Liver (tissue), 3 donors: ENCODE data around the gene NOP16.

Source experiments
- ATF3 ChIP-seq: IDR thresholded peaks from 2 replicates; pipeline ENCODE4 v1.6.1; 2016; ENCODE audit warnings: antibody characterized with exemption
- EGR1 ChIP-seq, 2 donors: IDR thresholded peaks; 2 replicates each; pipeline ENCODE4 v1.6.1; 2016 to 2018; ENCODE audit warnings: antibody characterized with exemption in 2 of 2, low read depth in 2 of 2
- FOXA1 ChIP-seq: IDR thresholded peaks from 2 replicates; pipeline ENCODE4 v1.6.1; 2016; ENCODE audit warnings: antibody characterized with exemption
- GABPA ChIP-seq, 2 donors: IDR thresholded peaks in 1 of 2; conservative IDR thresholded peaks in 1 of 2; 2 replicates each; pipeline ENCODE4 v1.6.1; 2016; ENCODE audit warnings: antibody characterized with exemption in 2 of 2, mild to moderate bottlenecking in 1 of 2, moderate library complexity in 1 of 2
- HNF4A ChIP-seq, 2 donors: conservative IDR thresholded peaks; 2 replicates each; pipeline ENCODE4 v1.6.1; 2016; ENCODE audit warnings: antibody characterized with exemption in 2 of 2, mild to moderate bottlenecking in 2 of 2
- HNF4G ChIP-seq: IDR thresholded peaks from 2 replicates; pipeline ENCODE4 v1.6.1; 2016; ENCODE audit warnings: antibody characterized with exemption
- JUND ChIP-seq, 2 donors: IDR thresholded peaks; 2 replicates each; pipeline ENCODE4 v1.6.1; 2016; ENCODE audit warnings: antibody characterized with exemption in 2 of 2
- RAD21 ChIP-seq, 2 donors: IDR thresholded peaks; 2 replicates each; pipeline ENCODE4 v1.6.1; 2016; ENCODE audit warnings: antibody characterized with exemption in 2 of 2, mild to moderate bottlenecking in 2 of 2
- SP1 ChIP-seq: IDR thresholded peaks from 2 replicates; pipeline ENCODE4 v1.6.1; 2018; ENCODE audit warnings: antibody characterized with exemption, mild to moderate bottlenecking
- YY1 ChIP-seq: IDR thresholded peaks from 2 replicates; pipeline ENCODE4 v1.6.1; 2016; ENCODE audit warnings: antibody characterized with exemption, mild to moderate bottlenecking
- TF ChIP-seq, protein P1 (sequence below): fragments of 150-350 bp; IDR thresholded peaks from 2 replicates; pipeline ENCODE4 v1.5.1; 2017; ENCODE audit warnings: improper control_type of control experiment, low read depth, low read length; ENCODE audit not compliant: missing input control
- TF ChIP-seq, protein P2 (sequence below): IDR thresholded peaks from 2 replicates; pipeline ENCODE4 v1.6.1; 2016; ENCODE audit warnings: antibody characterized with exemption
- TF ChIP-seq, protein P3 (sequence below): IDR thresholded peaks from 2 replicates; pipeline ENCODE4 v1.6.1; 2016; ENCODE audit warnings: antibody characterized with exemption
- donor health status: healthy.
- donor health status: healthy.

GRCh38 chr5:176392526-176392925 lies 4.1 kb upstream of the NOP16 start:
- TF ChIP-seq, protein P1, sequence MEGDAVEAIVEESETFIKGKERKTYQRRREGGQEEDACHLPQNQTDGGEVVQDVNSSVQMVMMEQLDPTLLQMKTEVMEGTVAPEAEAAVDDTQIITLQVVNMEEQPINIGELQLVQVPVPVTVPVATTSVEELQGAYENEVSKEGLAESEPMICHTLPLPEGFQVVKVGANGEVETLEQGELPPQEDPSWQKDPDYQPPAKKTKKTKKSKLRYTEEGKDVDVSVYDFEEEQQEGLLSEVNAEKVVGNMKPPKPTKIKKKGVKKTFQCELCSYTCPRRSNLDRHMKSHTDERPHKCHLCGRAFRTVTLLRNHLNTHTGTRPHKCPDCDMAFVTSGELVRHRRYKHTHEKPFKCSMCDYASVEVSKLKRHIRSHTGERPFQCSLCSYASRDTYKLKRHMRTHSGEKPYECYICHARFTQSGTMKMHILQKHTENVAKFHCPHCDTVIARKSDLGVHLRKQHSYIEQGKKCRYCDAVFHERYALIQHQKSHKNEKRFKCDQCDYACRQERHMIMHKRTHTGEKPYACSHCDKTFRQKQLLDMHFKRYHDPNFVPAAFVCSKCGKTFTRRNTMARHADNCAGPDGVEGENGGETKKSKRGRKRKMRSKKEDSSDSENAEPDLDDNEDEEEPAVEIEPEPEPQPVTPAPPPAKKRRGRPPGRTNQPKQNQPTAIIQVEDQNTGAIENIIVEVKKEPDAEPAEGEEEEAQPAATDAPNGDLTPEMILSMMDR: no peak
- no peak for TF ChIP-seq SP1
- TF ChIP-seq, protein P2, sequence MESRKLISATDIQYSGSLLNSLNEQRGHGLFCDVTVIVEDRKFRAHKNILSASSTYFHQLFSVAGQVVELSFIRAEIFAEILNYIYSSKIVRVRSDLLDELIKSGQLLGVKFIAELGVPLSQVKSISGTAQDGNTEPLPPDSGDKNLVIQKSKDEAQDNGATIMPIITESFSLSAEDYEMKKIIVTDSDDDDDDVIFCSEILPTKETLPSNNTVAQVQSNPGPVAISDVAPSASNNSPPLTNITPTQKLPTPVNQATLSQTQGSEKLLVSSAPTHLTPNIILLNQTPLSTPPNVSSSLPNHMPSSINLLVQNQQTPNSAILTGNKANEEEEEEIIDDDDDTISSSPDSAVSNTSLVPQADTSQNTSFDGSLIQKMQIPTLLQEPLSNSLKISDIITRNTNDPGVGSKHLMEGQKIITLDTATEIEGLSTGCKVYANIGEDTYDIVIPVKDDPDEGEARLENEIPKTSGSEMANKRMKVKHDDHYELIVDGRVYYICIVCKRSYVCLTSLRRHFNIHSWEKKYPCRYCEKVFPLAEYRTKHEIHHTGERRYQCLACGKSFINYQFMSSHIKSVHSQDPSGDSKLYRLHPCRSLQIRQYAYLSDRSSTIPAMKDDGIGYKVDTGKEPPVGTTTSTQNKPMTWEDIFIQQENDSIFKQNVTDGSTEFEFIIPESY: no peak
- no peak for TF ChIP-seq GABPA (IDR thresholded peaks at IDR 0.05 in 1 of 2, conservative IDR thresholded peaks at IDR 0.05 in 1 of 2)
- TF ChIP-seq FOXA1: no peak
- TF ChIP-seq HNF4G: no peak
- no peak for TF ChIP-seq EGR1 (IDR thresholded peaks at IDR 0.05; ENCODE audit: low read depth in 2 of 2)
- TF ChIP-seq RAD21 (IDR thresholded peaks at IDR 0.05): no peak
- TF ChIP-seq ATF3: no peak
- TF ChIP-seq YY1: no peak
- no peak for TF ChIP-seq JUND (IDR thresholded peaks at IDR 0.05)
- no peak for TF ChIP-seq HNF4A (conservative IDR thresholded peaks at IDR 0.05)
- TF ChIP-seq, protein P3, sequence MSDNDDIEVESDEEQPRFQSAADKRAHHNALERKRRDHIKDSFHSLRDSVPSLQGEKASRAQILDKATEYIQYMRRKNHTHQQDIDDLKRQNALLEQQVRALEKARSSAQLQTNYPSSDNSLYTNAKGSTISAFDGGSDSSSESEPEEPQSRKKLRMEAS: no peak
